HEK293 (cell line): Measurements from ENCODE around the gene AQP11.

ENCODE experiments used
- CTCF ChIA-PET: fragments of 350-600 bp; formaldehyde crosslinking; extraction: SDS; loops from one replicate; lab custom pipeline; 2021; ENCODE audit warnings: antibody characterized with exemption; lab: Yijun Ruan, JAX
- POLR2A ChIA-PET: fragments of 300-600 bp; formaldehyde crosslinking; extraction: SDS; loops from one replicate; lab custom pipeline; 2020; ENCODE audit warnings: antibody characterized with exemption, inconsistent platforms; lab: Yijun Ruan, JAX
- H3K27ac ChIP-seq: fragments of 200-500 bp; sonication (Bioruptor generic); 2 replicates; pipeline ENCODE4 v1.5.1; 2014; ENCODE audit warnings: low read depth, low read length, control low read depth, inconsistent platforms; ENCODE audit errors: extremely low read depth
- H3K36me3 ChIP-seq, 2 experiments: fragments of 200-500 bp in 1 of 2; sonication (Bioruptor generic) in 1 of 2; 1 replicate in 1 of 2; 2 replicates in 1 of 2; pipeline ENCODE4 v1.5.1; 2014 to 2017; ENCODE audit warnings: inconsistent platforms in 2 of 2, low read length in 2 of 2; ENCODE audit not compliant: control insufficient read depth in 2 of 2, insufficient read depth in 1 of 2
- H3K4me1 ChIP-seq: fragments of 200-500 bp; sonication (Bioruptor generic); 2 replicates; pipeline ENCODE4 v1.5.1; 2014; ENCODE audit warnings: mild to moderate bottlenecking, low read length, inconsistent platforms; ENCODE audit not compliant: control insufficient read depth, insufficient read depth
- H3K4me3 ChIP-seq: 2 replicates; pipeline ENCODE4 v1.5.1; 2011; ENCODE audit warnings: low read depth, mild to moderate bottlenecking, control low read depth, low read length, moderate library complexity
- H3K9me3 ChIP-seq: fragments of 200-500 bp; sonication (Bioruptor generic); 2 replicates; pipeline ENCODE4 v1.5.1; 2014; ENCODE audit warnings: low read depth, low read length, inconsistent platforms; ENCODE audit not compliant: control insufficient read depth, insufficient read depth
- TRIM28 ChIP-seq: IDR thresholded peaks from 2 replicates; pipeline ENCODE4 v1.6.1; 2011; ENCODE audit warnings: low read length, control low read depth, borderline replicate concordance
- YY1 ChIP-seq: fragments of 450-650 bp; formaldehyde crosslinking; IDR thresholded peaks from 2 replicates; pipeline ENCODE4 v1.5.1; 2018; ENCODE audit warnings: missing biosample characterization, missing genetic modification characterization
- ZNF10 ChIP-seq: fragments of 450-650 bp; formaldehyde crosslinking; IDR thresholded peaks from 2 replicates; pipeline ENCODE4 v1.5.1; 2017; ENCODE audit warnings: missing biosample characterization, missing genetic modification characterization
- ZNF23 ChIP-seq: fragments of 450-650 bp; formaldehyde crosslinking; IDR thresholded peaks from 2 replicates; pipeline ENCODE4 v1.5.1; 2016; ENCODE audit warnings: missing biosample characterization, missing genetic modification characterization, borderline replicate concordance
- ZNF366 ChIP-seq: fragments of 450-650 bp; formaldehyde crosslinking; conservative IDR thresholded peaks from 2 replicates; pipeline ENCODE4 v1.5.1; 2016; ENCODE audit warnings: missing biosample characterization, missing genetic modification characterization
- ZNF529 ChIP-seq: fragments of 450-650 bp; formaldehyde crosslinking; IDR thresholded peaks from 2 replicates; pipeline ENCODE4 v1.5.1; 2017; ENCODE audit warnings: missing genetic modification characterization, missing biosample characterization; ENCODE audit not compliant: insufficient replicate concordance
- ZNF629 ChIP-seq: fragments of 450-650 bp; formaldehyde crosslinking; IDR thresholded peaks from 2 replicates; pipeline ENCODE4 v1.5.1; 2017; ENCODE audit warnings: missing biosample characterization, missing genetic modification characterization
- TF ChIP-seq, protein P1 (sequence below): fragments of 450-650 bp; formaldehyde crosslinking; IDR thresholded peaks from 2 replicates; pipeline ENCODE4 v1.5.1; 2016; ENCODE audit warnings: missing biosample characterization, missing genetic modification characterization
- TF ChIP-seq, protein P2 (sequence below): fragments of 450-650 bp; formaldehyde crosslinking; IDR thresholded peaks from 2 replicates; pipeline ENCODE4 v1.5.1; 2016; ENCODE audit warnings: missing biosample characterization, missing genetic modification characterization
- TF ChIP-seq, protein P3 (sequence below): fragments of 450-650 bp; formaldehyde crosslinking; IDR thresholded peaks from 2 replicates; pipeline ENCODE4 v1.5.1; 2017; ENCODE audit warnings: missing biosample characterization, missing genetic modification characterization
- TF ChIP-seq, protein P4 (sequence below): fragments of 450-650 bp; IDR thresholded peaks from 2 replicates; pipeline ENCODE4 v1.5.1; 2018; ENCODE audit warnings: missing biosample characterization, mild to moderate bottlenecking, missing genetic modification characterization
- TF ChIP-seq, protein P5 (sequence below): fragments of 450-650 bp; formaldehyde crosslinking; IDR thresholded peaks from 2 replicates; pipeline ENCODE4 v1.5.1; 2016; ENCODE audit warnings: missing biosample characterization, missing genetic modification characterization
- TF ChIP-seq, protein P6 (sequence below): fragments of 450-650 bp; formaldehyde crosslinking; IDR thresholded peaks from 2 replicates; pipeline ENCODE4 v1.5.1; 2016; ENCODE audit warnings: missing biosample characterization, missing genetic modification characterization

The AQP11 gene

DNA sequence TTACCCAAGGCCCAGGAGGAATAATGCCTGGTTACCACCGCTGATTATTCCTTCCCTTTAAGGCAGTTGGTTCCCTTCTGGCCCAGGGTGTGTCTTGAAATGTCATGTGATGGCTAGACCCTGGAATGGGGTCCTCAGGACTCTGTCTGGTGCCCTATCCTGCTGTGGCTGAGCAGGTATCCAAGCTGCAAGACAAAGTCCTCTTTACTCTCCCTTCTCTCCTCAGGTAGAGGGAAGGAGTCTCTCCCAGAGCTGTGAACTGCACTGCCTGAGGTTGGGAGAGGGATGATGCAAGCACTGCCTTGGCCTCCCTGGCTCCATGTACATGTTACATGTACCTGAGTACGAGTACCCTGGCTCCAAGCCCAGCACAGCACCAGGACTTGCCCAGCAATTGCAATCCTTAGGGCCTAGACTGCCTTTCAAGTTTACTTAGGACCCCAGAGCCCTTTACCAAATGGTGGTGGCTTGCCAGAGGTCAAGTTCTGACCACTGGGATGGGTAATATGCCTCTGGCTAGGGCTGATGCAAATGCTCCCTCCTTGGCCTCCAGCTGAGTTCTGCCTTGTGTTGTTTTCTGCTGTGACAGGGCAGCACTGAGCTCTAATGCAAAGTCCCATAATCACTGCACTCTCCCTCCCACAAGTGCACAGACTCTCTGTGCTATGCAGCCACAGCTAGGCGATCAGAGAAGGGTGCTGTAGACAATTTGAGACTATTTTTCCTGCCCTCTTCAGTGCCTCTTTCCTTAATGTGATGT lies 20.7 kb upstream of the AQP11 start:
- TF ChIP-seq ZNF10 (tag by site-specific recombination), result no peak
- no peak for TF ChIP-seq ZNF366
- TF ChIP-seq, protein P1, sequence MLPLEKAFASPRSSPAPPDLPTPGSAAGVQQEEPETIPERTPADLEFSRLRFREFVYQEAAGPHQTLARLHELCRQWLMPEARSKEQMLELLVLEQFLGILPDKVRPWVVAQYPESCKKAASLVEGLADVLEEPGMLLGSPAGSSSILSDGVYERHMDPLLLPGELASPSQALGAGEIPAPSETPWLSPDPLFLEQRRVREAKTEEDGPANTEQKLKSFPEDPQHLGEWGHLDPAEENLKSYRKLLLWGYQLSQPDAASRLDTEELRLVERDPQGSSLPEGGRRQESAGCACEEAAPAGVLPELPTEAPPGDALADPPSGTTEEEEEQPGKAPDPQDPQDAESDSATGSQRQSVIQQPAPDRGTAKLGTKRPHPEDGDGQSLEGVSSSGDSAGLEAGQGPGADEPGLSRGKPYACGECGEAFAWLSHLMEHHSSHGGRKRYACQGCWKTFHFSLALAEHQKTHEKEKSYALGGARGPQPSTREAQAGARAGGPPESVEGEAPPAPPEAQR, result no peak
- no peak for TF ChIP-seq ZNF23 (tag by site-specific recombination)
- TF ChIP-seq ZNF629, result no peak
- no peak for TF ChIP-seq ZNF529 (tag by site-specific recombination)
- TF ChIP-seq, protein P2, sequence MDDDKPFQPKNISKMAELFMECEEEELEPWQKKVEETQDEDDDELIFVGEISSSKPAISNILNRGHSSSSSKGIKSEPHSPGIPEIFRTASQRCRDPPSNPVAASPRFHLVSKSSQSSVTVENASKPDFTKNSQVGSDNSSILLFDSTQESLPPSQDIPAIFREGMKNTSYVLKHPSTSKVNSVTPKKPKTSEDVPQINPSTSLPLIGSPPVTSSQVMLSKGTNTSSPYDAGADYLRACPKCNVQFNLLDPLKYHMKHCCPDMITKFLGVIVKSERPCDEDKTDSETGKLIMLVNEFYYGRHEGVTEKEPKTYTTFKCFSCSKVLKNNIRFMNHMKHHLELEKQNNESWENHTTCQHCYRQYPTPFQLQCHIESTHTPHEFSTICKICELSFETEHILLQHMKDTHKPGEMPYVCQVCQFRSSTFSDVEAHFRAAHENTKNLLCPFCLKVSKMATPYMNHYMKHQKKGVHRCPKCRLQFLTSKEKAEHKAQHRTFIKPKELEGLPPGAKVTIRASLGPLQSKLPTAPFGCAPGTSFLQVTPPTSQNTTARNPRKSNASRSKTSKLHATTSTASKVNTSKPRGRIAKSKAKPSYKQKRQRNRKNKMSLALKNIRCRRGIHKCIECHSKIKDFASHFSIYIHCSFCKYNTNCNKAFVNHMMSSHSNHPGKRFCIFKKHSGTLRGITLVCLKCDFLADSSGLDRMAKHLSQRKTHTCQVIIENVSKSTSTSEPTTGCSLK (tag by site-specific recombination), result no peak
- TF ChIP-seq, protein P3, sequence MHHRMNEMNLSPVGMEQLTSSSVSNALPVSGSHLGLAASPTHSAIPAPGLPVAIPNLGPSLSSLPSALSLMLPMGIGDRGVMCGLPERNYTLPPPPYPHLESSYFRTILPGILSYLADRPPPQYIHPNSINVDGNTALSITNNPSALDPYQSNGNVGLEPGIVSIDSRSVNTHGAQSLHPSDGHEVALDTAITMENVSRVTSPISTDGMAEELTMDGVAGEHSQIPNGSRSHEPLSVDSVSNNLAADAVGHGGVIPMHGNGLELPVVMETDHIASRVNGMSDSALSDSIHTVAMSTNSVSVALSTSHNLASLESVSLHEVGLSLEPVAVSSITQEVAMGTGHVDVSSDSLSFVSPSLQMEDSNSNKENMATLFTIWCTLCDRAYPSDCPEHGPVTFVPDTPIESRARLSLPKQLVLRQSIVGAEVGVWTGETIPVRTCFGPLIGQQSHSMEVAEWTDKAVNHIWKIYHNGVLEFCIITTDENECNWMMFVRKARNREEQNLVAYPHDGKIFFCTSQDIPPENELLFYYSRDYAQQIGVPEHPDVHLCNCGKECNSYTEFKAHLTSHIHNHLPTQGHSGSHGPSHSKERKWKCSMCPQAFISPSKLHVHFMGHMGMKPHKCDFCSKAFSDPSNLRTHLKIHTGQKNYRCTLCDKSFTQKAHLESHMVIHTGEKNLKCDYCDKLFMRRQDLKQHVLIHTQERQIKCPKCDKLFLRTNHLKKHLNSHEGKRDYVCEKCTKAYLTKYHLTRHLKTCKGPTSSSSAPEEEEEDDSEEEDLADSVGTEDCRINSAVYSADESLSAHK (tag by site-specific recombination), result no peak
- TF ChIP-seq TRIM28, result no peak
- TF ChIP-seq, protein P4, sequence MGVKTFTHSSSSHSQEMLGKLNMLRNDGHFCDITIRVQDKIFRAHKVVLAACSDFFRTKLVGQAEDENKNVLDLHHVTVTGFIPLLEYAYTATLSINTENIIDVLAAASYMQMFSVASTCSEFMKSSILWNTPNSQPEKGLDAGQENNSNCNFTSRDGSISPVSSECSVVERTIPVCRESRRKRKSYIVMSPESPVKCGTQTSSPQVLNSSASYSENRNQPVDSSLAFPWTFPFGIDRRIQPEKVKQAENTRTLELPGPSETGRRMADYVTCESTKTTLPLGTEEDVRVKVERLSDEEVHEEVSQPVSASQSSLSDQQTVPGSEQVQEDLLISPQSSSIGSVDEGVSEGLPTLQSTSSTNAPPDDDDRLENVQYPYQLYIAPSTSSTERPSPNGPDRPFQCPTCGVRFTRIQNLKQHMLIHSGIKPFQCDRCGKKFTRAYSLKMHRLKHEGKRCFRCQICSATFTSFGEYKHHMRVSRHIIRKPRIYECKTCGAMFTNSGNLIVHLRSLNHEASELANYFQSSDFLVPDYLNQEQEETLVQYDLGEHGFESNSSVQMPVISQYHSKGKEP (tag by site-specific recombination), result no peak
- no peak for TF ChIP-seq YY1 (tag by site-specific recombination)
- TF ChIP-seq, protein P5, sequence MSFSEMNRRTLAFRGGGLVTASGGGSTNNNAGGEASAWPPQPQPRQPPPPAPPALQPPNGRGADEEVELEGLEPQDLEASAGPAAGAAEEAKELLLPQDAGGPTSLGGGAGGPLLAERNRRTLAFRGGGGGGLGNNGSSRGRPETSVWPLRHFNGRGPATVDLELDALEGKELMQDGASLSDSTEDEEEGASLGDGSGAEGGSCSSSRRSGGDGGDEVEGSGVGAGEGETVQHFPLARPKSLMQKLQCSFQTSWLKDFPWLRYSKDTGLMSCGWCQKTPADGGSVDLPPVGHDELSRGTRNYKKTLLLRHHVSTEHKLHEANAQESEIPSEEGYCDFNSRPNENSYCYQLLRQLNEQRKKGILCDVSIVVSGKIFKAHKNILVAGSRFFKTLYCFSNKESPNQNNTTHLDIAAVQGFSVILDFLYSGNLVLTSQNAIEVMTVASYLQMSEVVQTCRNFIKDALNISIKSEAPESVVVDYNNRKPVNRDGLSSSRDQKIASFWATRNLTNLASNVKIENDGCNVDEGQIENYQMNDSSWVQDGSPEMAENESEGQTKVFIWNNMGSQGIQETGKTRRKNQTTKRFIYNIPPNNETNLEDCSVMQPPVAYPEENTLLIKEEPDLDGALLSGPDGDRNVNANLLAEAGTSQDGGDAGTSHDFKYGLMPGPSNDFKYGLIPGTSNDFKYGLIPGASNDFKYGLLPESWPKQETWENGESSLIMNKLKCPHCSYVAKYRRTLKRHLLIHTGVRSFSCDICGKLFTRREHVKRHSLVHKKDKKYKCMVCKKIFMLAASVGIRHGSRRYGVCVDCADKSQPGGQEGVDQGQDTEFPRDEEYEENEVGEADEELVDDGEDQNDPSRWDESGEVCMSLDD (tag by site-specific recombination), result no peak
- TF ChIP-seq, protein P6, sequence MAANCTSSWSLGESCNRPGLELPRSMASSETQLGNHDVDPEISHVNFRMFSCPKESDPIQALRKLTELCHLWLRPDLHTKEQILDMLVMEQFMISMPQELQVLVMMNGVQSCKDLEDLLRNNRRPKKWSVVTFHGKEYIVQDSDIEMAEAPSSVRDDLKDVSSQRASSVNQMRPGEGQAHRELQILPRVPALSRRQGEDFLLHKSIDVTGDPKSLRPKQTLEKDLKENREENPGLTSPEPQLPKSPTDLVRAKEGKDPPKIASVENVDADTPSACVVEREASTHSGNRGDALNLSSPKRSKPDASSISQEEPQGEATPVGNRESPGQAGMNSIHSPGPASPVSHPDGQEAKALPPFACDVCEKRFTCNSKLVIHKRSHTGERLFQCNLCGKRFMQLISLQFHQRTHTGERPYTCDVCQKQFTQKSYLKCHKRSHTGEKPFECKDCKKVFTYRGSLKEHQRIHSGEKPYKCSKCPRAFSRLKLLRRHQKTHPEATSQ (tag by site-specific recombination), result no peak
- H3K27ac ChIP-seq, result no peak overlapping the region
- H3K36me3 ChIP-seq, result peaks cover 0 to 6% of the 10 kb centered on the region in 2 experiments; a peak in 1 of 3 replicates
- ChIA-PET POLR2A (no interaction called here), CTCF (interaction anchor here (0.6 kb wide), 1 partner anchor 34 kb away, joined by 4 read pairs; no protein-coding TSS in a partner anchor)
- H3K4me3 ChIP-seq, result no peak overlapping the region
- H3K4me1 ChIP-seq, result no peaks in the 10 kb centered on the region
- no peaks in the 10 kb centered on the region for H3K9me3 ChIP-seq
